Naive thymus-derived CD8-positive, alpha-beta T cell (primary cell): ENCODE measurements around the gene SIT1. TPM values are rescaled to one million over a fixed set of nuclear protein-coding genes. Genes with fewer than 3 reads are reported as not detected.

ENCODE experiments used
- ATAC-seq, 2 donors: fragments of 150-1000 bp; cut with Tn5 transposase in 1 of 2; sonication (Bioruptor Pico), chemical (Tn5 transposase) in 1 of 2; 1 replicate in 1 of 2; 2 replicates in 1 of 2; pipeline ENCODE4 v1.10.0; 2021; ENCODE audit warnings: mild to moderate bottlenecking in 2 of 2, moderate library complexity in 2 of 2
- POLR2A ChIA-PET: fragments of 350-600 bp; sonication (Branson Sonifier 250); formaldehyde crosslinking; loops from one replicate; lab custom pipeline; 2021; ENCODE audit warnings: antibody characterized with exemption; lab: Charles Lee
- DNase-seq, 10 donors: peaks; one replicate each; pipeline versions ENCODE4 v3.0.0 to v3.0.0-alpha.2; 2020 to 2022
- H3K27ac Mint-ChIP-seq, 10 donors: one replicate each; pipeline ENCODE4 v1.8.0; 2020 to 2022; ENCODE audit warnings: mild to moderate bottlenecking in 10 of 10, mixed read lengths in 10 of 10, moderate library complexity in 4 of 10, inconsistent platforms in 1 of 10
- H3K27me3 Mint-ChIP-seq, 5 donors: one replicate each; pipeline ENCODE4 v1.8.0; 2021 to 2022; ENCODE audit warnings: mixed read lengths in 5 of 5
- H3K36me3 Mint-ChIP-seq, 3 donors: one replicate each; pipeline ENCODE4 v1.8.0; 2020 to 2022; ENCODE audit warnings: mixed read lengths in 3 of 3, mild to moderate bottlenecking in 2 of 3, inconsistent platforms in 1 of 3
- H3K4me1 Mint-ChIP-seq, 4 donors: one replicate each; pipeline ENCODE4 v1.8.0; 2021 to 2022; ENCODE audit warnings: mixed read lengths in 4 of 4
- H3K4me3 Mint-ChIP-seq, 10 donors: one replicate each; pipeline ENCODE4 v1.8.0; 2020 to 2022; ENCODE audit warnings: mild to moderate bottlenecking in 10 of 10, mixed read lengths in 10 of 10, moderate library complexity in 6 of 10, inconsistent platforms in 1 of 10
- H3K9me3 Mint-ChIP-seq, 9 donors: one replicate each; pipeline ENCODE4 v1.8.0; 2020 to 2022; ENCODE audit warnings: mixed read lengths in 9 of 9, mild to moderate bottlenecking in 3 of 9, inconsistent platforms in 1 of 9, moderate library complexity in 1 of 9
- polyA plus RNA-seq, 3 donors: library from polyadenylated mRNA; unstranded; fragments of 300-500 nt; fragmentation: Illumina TruSeq; gene quantifications; one replicate each; pipeline ENCODE4 v1.2.3, GENCODE V29; 2021
- total RNA-seq, 8 experiments: library from RNA in 2 of 8; stranded (reverse) in 2 of 8; gene quantifications; one replicate each; pipeline ENCODE4 v1.2.3 and lab custom pipeline; 2021 to 2026

SIT1 gene
- total and polyA plus RNA-seq, 5 experiments from 2014 or later, result 24.2 to 128 (median 82.2) TPM

- POLR2A ChIA-PET, result interaction anchor here (0.7 to 8.7 kb wide), 20 partner anchors 11 to 1020 kb away, joined by 3 to 180 read pairs (median 6); partner anchors contain the start of genes CREB3, GBA2, RGP1 and SIGMAR1
- H3K27me3 Mint-ChIP-seq, result peaks cover 0 to 5% (median 0%) of the 10 kb centered on the region in 5 donors
- H3K9me3 Mint-ChIP-seq, result peaks cover 0 to 6% (median 0%) of the 10 kb centered on the region in 9 donors
- H3K4me3 Mint-ChIP-seq, result peak within 1 kb of the TSS; percentile 74 to 94 (median 87)
- peaks cover 4 to 29% (median 13%) of the 10 kb centered on the region in 3 donors for H3K36me3 Mint-ChIP-seq
- ATAC-seq, result peak; percentile 83 to 85
- H3K4me1 Mint-ChIP-seq, result peaks cover 36 to 75% (median 70%) of the 10 kb centered on the region in 4 donors
- peak in 9 of 10 donors; percentile 69 to 94 (median 89) for DNase-seq
- peak within 1 kb of the TSS; percentile 94 to 100 (median 98) for H3K27ac Mint-ChIP-seq
Observed at GRCh38 chr9:35657546-35658136, 6.9 kb upstream of the SIT1 start, which contains the start of gene RMRP. Gene RMRP, minus strand, starts transcription at chr9:35658019.

GRCh38 chr9:35656831-35657545, 6.3 kb upstream of the SIT1 start:
- ATAC-seq (peak in 1 of 2 donors; percentile 3), DNase-seq (peak in 2 of 10 donors; percentile 29)
- H3K9me3 Mint-ChIP-seq, result peaks cover 0 to 6% (median 0%) of the 10 kb centered on the region in 9 donors
- POLR2A ChIA-PET, result interaction anchor here (1.1 to 8.7 kb wide), 11 partner anchors 10 to 1020 kb away, joined by 3 to 180 read pairs (median 11); partner anchors contain the start of genes CREB3, SIGMAR1, SIT1 and TESK1
- peaks cover 0 to 5% (median 0%) of the 10 kb centered on the region in 5 donors for H3K27me3 Mint-ChIP-seq
- H3K4me1 Mint-ChIP-seq, result peaks cover 30 to 73% (median 67%) of the 10 kb centered on the region in 4 donors
- H3K27ac Mint-ChIP-seq, result peak overlapping the region; percentile 94 to 100 (median 98)
- peaks cover 4 to 29% (median 13%) of the 10 kb centered on the region in 3 donors for H3K36me3 Mint-ChIP-seq
- peak overlapping the region; percentile 74 to 94 (median 87) for H3K4me3 Mint-ChIP-seq

GRCh38 chr9:35656348-35656747, 5.6 kb upstream of the SIT1 start:
- no peak for DNase-seq
- peaks cover 4 to 26% (median 13%) of the 10 kb centered on the region in 3 donors for H3K36me3 Mint-ChIP-seq
- peak overlapping the region; percentile 7 to 94 (median 86) for H3K4me3 Mint-ChIP-seq
- peak overlapping the region; percentile 94 to 100 (median 98) for H3K27ac Mint-ChIP-seq
- H3K4me1 Mint-ChIP-seq, result peaks cover 29 to 74% (median 68%) of the 10 kb centered on the region in 4 donors
- peaks cover 0 to 6% (median 0%) of the 10 kb centered on the region in 9 donors for H3K9me3 Mint-ChIP-seq
- H3K27me3 Mint-ChIP-seq, result peaks cover 0 to 5% (median 0%) of the 10 kb centered on the region in 5 donors
- POLR2A ChIA-PET, result interaction anchor here (0.8 to 8.7 kb wide), 6 partner anchors 8 to 1019 kb away, joined by 3 to 180 read pairs (median 18); partner anchors contain the start of genes ARHGEF39, CREB3, SIGMAR1 and SIT1
- no peak for ATAC-seq

- Mint-ChIP-seq H3K4me1 (peaks cover 30 to 69% (median 57%) of the 10 kb centered on the region in 4 donors), H3K9me3 (peaks cover 0 to 6% (median 0%) of the 10 kb centered on the region in 9 donors), H3K27me3 (peaks cover 0 to 5% (median 0%) of the 10 kb centered on the region in 5 donors), H3K36me3 (peaks cover 0 to 5% (median 4%) of the 10 kb centered on the region in 3 donors), H3K4me3 (no peak overlapping the region), H3K27ac (peak overlapping the region in 9 of 10 donors; percentile 53 to 84 (median 68))
- DNase-seq (no peak), ATAC-seq (no peak)
- POLR2A ChIA-PET, result interaction anchor here (1.0 kb wide), 1 partner anchor 10 kb away, joined by 5 read pairs; no protein-coding TSS in a partner anchor
Observed at GRCh38 chr9:35653611-35654010, 2.9 kb upstream of the SIT1 start.

- H3K27ac Mint-ChIP-seq, result peak overlapping the region in 5 of 10 donors; percentile 4 to 67 (median 44)
- ATAC-seq (no peak), DNase-seq (no peak)
- peaks cover 36 to 75% (median 62%) of the 10 kb centered on the region in 4 donors for H3K4me1 Mint-ChIP-seq
- H3K27me3 Mint-ChIP-seq, result peaks cover 0 to 3% (median 0%) of the 10 kb centered on the region in 5 donors
- peaks cover 0 to 7% (median 2%) of the 10 kb centered on the region in 3 donors for H3K36me3 Mint-ChIP-seq
- peaks cover 0 to 3% (median 0%) of the 10 kb centered on the region in 9 donors for H3K9me3 Mint-ChIP-seq
- H3K4me3 Mint-ChIP-seq, result no peak overlapping the region
- POLR2A ChIA-PET, result interaction anchor here (0.7 to 1.4 kb wide), 3 partner anchors 11 to 36 kb away, joined by 3 to 5 read pairs (median 4); no protein-coding TSS in a partner anchor
Observed at GRCh38 chr9:35652829-35653209, 2.1 kb upstream of the SIT1 start.

GRCh38 chr9:35651956-35652828, 1.5 kb upstream of the SIT1 start:
- no peak for DNase-seq
- POLR2A ChIA-PET, result interaction anchor here (0.7 to 4.1 kb wide), 3 partner anchors 12 to 79 kb away, joined by 3 to 36 read pairs (median 4); partner anchors contain the start of genes CREB3 and TLN1
- peaks cover 0 to 3% (median 0%) of the 10 kb centered on the region in 3 donors for H3K36me3 Mint-ChIP-seq
- H3K27me3 Mint-ChIP-seq, result no peaks in the 10 kb centered on the region
- ATAC-seq, result no peak
- H3K4me3 Mint-ChIP-seq, result peak overlapping the region; percentile 28 to 98 (median 93)
- H3K9me3 Mint-ChIP-seq, result no peaks in the 10 kb centered on the region
- peak overlapping the region in 9 of 10 donors; percentile 49 to 96 (median 93) for H3K27ac Mint-ChIP-seq
- H3K4me1 Mint-ChIP-seq, result peaks cover 36 to 75% (median 62%) of the 10 kb centered on the region in 4 donors

- ATAC-seq (peak; percentile 18 to 23), DNase-seq (peak in 8 of 10 donors; percentile 28 to 76 (median 52))
- POLR2A ChIA-PET, result interaction anchor here (0.7 to 8.6 kb wide), 24 partner anchors 9 to 570 kb away, joined by 3 to 180 read pairs (median 4); partner anchors contain the start of genes ARHGEF39, CCDC107, CD72 and CREB3
- peak overlapping the region; percentile 89 to 98 (median 94) for H3K4me3 Mint-ChIP-seq
- peaks cover 0 to 3% (median 0%) of the 10 kb centered on the region in 3 donors for H3K36me3 Mint-ChIP-seq
- peaks cover 32 to 78% (median 58%) of the 10 kb centered on the region in 4 donors for H3K4me1 Mint-ChIP-seq
- no peaks in the 10 kb centered on the region for H3K9me3 Mint-ChIP-seq
- H3K27me3 Mint-ChIP-seq, result no peaks in the 10 kb centered on the region
- peak overlapping the region; percentile 90 to 98 (median 96) for H3K27ac Mint-ChIP-seq
Observed at GRCh38 chr9:35649431-35650340, 1.0 kb downstream of the SIT1 start.

GRCh38 chr9:35646533-35647265, 4.0 kb downstream of the SIT1 start:
- POLR2A ChIA-PET, result interaction anchor here (0.5 to 8.6 kb wide), 26 partner anchors 8 to 1009 kb away, joined by 3 to 180 read pairs (median 6); partner anchors contain the start of genes CCDC107, CD72, CREB3 and RMRP
- peak overlapping the region; percentile 89 to 98 (median 96) for H3K4me3 Mint-ChIP-seq
- ATAC-seq (peak; percentile 81 to 83), DNase-seq (peak; percentile 83 to 96 (median 92))
- H3K4me1 Mint-ChIP-seq, result peaks cover 32 to 85% (median 55%) of the 10 kb centered on the region in 4 donors
- H3K27ac Mint-ChIP-seq, result peak overlapping the region; percentile 95 to 98 (median 96)
- H3K9me3 Mint-ChIP-seq, result no peaks in the 10 kb centered on the region
- H3K27me3 Mint-ChIP-seq, result no peaks in the 10 kb centered on the region
- H3K36me3 Mint-ChIP-seq, result peaks cover 0 to 3% (median 0%) of the 10 kb centered on the region in 3 donors

- Mint-ChIP-seq H3K36me3 (peaks cover 0 to 3% (median 0%) of the 10 kb centered on the region in 3 donors), H3K9me3 (no peaks in the 10 kb centered on the region), H3K27ac (peak overlapping the region; percentile 95 to 98 (median 96)), H3K4me1 (peaks cover 29 to 85% (median 54%) of the 10 kb centered on the region in 4 donors), H3K4me3 (peak overlapping the region; percentile 89 to 98 (median 96)), H3K27me3 (no peaks in the 10 kb centered on the region)
- POLR2A ChIA-PET, result interaction anchor here (0.6 to 8.6 kb wide), 17 partner anchors 13 to 185 kb away, joined by 3 to 180 read pairs (median 8); partner anchors contain the start of genes CCDC107, CD72, CREB3 and RMRP
- DNase-seq (peak in 1 of 10 donors; percentile 27), ATAC-seq (no peak)
Observed at GRCh38 chr9:35646153-35646532, 4.6 kb downstream of the SIT1 start.
